ENCODE data around the gene SFRP5.

The SFRP5 gene

DNA sequence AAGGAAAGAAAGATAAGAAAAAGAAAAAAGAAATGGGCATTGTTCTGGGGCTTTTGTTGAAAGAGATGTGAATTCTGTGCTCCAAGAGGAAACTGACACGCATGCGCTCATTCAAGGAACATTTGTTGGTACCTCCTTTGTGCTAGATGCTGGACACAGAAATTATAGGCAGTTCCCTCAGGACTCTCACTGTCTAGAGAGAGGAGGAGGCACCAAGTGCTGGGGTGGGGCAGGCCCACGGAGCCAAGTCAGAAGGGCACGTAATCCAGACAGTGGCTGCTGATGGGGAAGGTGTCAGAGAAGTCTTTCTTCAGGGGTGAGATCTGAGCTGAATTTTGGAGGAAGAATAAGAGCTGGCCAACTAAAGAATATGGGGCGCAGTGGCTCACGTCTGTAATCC lies 37.8 kb downstream of the SFRP5 start:
- DNase-seq, result no peak

GRCh38 chr10:97733256-97733655 lies 38.5 kb downstream of the SFRP5 start:
- DNase-seq, result no peak

GRCh38 chr10:97732052-97732359 lies 39.8 kb downstream of the SFRP5 start:
- DNase-seq, result no peak

DNA sequence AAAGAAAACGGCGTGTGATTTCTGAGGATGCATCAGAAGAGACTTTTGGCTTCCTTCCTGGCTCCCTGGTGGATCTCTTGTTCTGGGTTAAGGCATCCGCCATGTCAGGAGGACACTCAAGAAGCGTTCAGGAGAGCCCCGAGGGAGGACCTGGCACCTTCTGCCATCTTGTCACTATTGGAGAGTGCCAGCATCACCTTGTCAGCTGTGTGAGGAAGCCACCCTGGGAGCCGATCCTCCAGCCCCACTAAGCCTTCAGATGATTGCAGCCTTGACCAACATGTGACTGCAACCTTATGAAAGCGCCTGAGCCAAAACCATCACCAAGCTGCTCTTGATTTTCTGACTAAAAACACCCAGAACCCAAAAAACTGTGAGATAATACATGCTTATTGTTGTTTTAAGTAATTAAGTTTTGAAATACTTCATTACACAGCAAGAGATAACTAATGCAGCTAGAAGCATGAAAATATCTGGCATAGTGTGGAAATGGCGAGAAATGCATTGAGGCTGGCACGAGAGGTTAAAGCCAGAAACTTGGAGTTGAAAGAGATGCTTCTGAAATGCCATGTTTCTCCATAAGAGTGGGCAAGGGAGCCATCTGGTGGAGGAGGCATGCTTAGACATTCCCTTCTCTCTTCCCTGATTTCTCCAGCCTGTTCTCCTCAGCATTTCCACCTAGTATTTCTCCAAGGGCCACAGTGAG lies 40.3 kb downstream of the SFRP5 start:
- peak; percentile 48 for DNase-seq

DNA sequence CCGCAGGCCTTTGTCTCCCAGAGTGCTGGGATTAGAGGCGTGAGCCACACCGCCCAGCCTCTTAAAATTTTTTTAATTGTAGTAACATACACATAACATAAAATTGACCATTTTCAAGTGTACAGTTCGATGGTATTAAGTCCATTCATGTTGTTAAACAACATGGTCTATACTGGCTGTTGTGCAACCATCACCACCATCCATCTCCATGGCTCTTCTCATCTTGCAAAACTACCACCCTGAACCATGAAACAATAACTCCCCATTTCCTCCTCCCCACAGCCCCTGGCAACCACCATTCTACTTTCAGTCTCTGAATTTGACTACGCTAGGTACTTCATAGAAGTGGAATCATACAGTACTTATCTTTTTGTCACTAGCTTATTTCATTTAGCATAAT lies 42.8 kb downstream of the SFRP5 start:
- no peak for DNase-seq

DNA sequence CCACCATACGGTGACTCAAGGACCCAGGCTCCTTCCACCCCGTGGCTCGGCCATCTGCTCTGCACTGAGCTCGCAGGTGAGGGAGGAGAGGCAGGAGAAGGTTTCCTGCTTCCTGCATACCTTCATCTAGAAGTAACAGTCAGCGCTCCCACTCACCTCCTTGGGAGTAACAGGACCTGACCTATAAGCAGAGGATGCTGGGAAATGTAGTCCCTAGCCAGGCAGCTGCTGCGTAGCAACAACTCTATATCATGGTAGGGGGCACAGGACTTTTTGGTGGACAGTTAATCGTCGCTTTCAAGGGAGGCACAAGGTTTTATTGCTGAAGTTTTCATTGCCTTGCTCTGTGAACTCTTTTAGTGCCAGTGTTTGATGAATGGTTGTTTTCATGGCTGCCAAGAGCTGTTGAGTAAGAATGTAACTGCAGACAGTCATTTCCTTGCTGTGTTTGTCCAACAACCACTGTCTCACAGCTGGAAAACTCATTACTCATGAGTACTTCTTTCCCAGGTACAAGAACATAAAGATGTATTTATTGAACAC lies 45.1 kb downstream of the SFRP5 start:
- no peak for DNase-seq

DNA sequence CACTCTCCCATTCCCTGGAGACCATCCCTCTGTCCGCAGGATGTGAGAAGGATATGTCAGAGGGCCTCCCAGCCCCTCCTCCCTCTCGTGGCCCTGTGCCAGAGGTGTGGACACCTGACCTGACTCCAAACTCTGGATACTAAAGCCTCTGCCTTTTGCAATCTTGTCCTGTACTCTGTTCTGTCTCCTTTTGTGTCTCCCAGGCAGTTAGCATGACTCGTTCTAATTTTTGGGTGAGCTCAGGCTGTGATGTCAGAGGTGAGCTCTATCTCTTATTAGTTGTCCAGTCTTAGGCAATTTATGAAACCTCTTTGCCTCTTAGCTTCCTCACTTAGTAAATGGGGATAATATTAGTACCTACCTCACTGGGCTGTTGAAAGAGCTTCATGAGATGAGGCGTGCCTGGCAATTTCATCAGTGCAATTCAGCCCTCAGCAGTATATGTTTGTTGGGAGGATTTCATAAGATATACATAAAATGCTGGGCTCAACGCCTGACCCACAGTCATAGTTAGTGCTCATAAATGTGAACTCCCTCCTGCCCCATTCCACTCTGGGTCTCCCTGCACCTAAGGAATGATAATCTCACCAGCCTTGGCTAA lies 47.4 kb downstream of the SFRP5 start:
- no peak for DNase-seq

DNA sequence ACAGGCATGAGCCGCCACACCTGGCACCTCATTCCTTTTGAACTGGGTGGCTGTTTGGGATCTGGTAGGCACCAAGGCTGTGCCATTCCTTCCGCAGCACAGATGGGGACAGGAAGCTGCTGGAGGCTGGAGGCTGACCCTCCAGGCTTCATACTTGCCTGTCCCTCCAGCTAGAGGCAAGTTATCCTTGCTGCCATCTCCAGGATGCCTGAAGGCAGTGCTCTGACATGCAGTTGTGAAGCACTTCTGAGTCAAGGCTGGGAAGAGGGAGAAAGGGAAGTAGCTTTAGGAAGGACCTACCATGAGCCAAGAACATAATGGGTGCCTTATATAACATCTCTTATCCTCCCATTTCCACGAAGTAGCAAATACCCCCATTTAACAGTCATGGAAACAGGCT lies 48.8 kb downstream of the SFRP5 start:
- DNase-seq, result no peak

GRCh38 chr10:97721871-97722780 lies 49.7 kb downstream of the SFRP5 start:
- no peak for DNase-seq

- DNase-seq, result no peak
Measured at GRCh38 chr10:97719602-97720001, 52.2 kb downstream of the SFRP5 start.

- no peak for DNase-seq
Measured at GRCh38 chr10:97718659-97719142, 53.1 kb downstream of the SFRP5 start.

DNA sequence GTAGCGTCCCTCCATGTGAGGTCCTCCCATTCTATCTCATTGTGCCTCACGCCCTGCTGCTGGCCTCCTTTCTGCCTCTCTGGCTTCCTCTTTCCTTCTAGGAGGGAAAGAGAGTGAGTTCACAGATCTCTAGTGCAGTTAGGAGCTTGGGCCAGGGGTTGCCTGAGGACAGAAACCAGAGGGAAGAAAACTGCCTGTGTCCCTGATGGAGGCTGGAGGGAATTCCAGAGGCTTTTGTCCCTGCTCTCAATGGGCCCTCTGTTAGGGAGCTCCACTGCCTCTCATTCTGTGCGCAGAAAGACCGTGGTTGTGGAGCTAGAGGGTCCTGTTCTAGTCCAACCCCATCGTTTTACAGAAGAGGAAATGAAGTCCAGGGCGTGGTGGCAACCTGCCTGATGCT lies 53.6 kb downstream of the SFRP5 start:
- no peak for DNase-seq

GRCh38 chr10:97717627-97718026 lies 54.2 kb downstream of the SFRP5 start:
- DNase-seq, result no peak

Data from activated naive CD4-positive, alpha-beta T cell treated with anti-CD3 and anti-CD28 coated beads, Interleukin-2, amount 50 U/mL, for 16 hours (primary cell).